K562 (cell line): Measurements from ENCODE around the gene AFF1. TPM values are rescaled to one million over a fixed set of nuclear protein-coding genes. Genes with fewer than 3 reads are reported as not detected.

Experiments used
- ATAC-seq: fragments of 200-7000 bp; cut with Tn5 transposase; 3 replicates; pipeline ENCODE4 v1.9.1; 2020; ENCODE audit warnings: moderate library complexity
- BruUV-seq: library from RNA; stranded (reverse); fragments of 400-500 nt; replicated peaks from 2 replicates; lab custom pipeline; 2021; lab: Mats Ljungman, UMichigan
- CTCF ChIA-PET: fragments of 300-600 bp; formaldehyde crosslinking; extraction: SDS; loops from one replicate; lab custom pipeline; 2021; ENCODE audit warnings: low intra/inter-chr PET ratio; lab: Yijun Ruan, JAX
- POLR2A ChIA-PET: fragments of 300-600, 350-650 bp; sonication (Branson Sonifier 250); formaldehyde crosslinking; extraction: SDS; loops from one replicate; lab custom pipeline; 2021; ENCODE audit warnings: antibody characterized with exemption, inconsistent platforms; lab: Yijun Ruan, JAX
- DNase-seq, 4 experiments: peaks; one replicate each; pipeline versions ENCODE4 v3.0.0 to v3.0.0-alpha.2; 2011 to 2018; ENCODE audit warnings: low spot score in 3 of 4, mixed read lengths in 3 of 4; ENCODE audit errors: extremely low read depth in 1 of 4
- FAIRE-seq: peaks from 2 replicates; lab custom pipeline; 2011; peaks lifted over from hg19 to GRCh38; lab: Jason Lieb, UNC
- H2AFZ ChIP-seq: 2 replicates; pipeline ENCODE4 v1.6.0; 2011; ENCODE audit warnings: low read depth, low read length, control low read depth, inconsistent platforms
- H3K27ac ChIP-seq: fragments of 200-600 bp; 3 replicates; pipeline ENCODE4 v1.8.0; 2011; ENCODE audit warnings: low read depth, mild to moderate bottlenecking, control low read depth, inconsistent platforms, low read length, moderate library complexity, mixed read lengths; ENCODE audit errors: extremely low read depth
- H3K27me3 ChIP-seq, 2 experiments: fragments of 300-600 bp in 1 of 2; 2 replicates in 1 of 2; 3 replicates in 1 of 2; pipeline versions ENCODE4 v1.6.0 to v1.8.0; 2011; ENCODE audit warnings: inconsistent platforms in 2 of 2, low read length in 2 of 2, mild to moderate bottlenecking in 1 of 2, mixed read lengths in 1 of 2, moderate library complexity in 1 of 2; ENCODE audit not compliant: control insufficient read depth in 2 of 2, insufficient read depth in 2 of 2
- H3K36me3 ChIP-seq: fragments of 300-600 bp; 3 replicates; pipeline ENCODE4 v1.8.0; 2011; ENCODE audit warnings: mild to moderate bottlenecking, low read length, inconsistent platforms; ENCODE audit not compliant: control insufficient read depth, insufficient read depth
- H3K4me1 ChIP-seq, 2 experiments: fragments of 200-600 bp in 1 of 2; replicated peaks in 1 of 2; 2 replicates in 1 of 2; 3 replicates in 1 of 2; pipeline versions ENCODE4 v1.5.1 to v1.8.0; 2011; ENCODE audit warnings: inconsistent platforms in 2 of 2, low read length in 2 of 2, mild to moderate bottlenecking in 1 of 2, mixed read lengths in 1 of 2, moderate library complexity in 1 of 2; ENCODE audit not compliant: control insufficient read depth in 2 of 2, insufficient read depth in 2 of 2
- H3K4me2 ChIP-seq: 2 replicates; pipeline ENCODE4 v1.6.1; 2011; ENCODE audit warnings: low read length, control low read depth, inconsistent platforms, mixed read lengths; ENCODE audit not compliant: insufficient read depth
- H3K4me3 ChIP-seq: fragments of 200-600 bp; sonication (generic), shearing (Covaris generic); 2 replicates; pipeline ENCODE4 v1.5.1; 2016; ENCODE audit warnings: control low read depth, inconsistent platforms
- H3K79me2 ChIP-seq: fragments of 200-600 bp; 3 replicates; pipeline ENCODE4 v1.8.0; 2011; ENCODE audit warnings: low read length, inconsistent platforms; ENCODE audit not compliant: control insufficient read depth, insufficient read depth
- H3K9ac ChIP-seq, 2 experiments: 2 replicates each; pipeline versions ENCODE4 v1.6.0 to v1.6.1; 2011; ENCODE audit warnings: low read depth in 2 of 2, low read length in 2 of 2, control low read depth in 1 of 2, inconsistent platforms in 1 of 2, mild to moderate bottlenecking in 1 of 2, mixed read lengths in 1 of 2; ENCODE audit not compliant: insufficient read depth in 1 of 2
- H3K9me1 ChIP-seq: one replicate; pipeline ENCODE4 v1.6.0; 2011; ENCODE audit warnings: inconsistent platforms, mild to moderate bottlenecking, low read length, moderate library complexity; ENCODE audit not compliant: control insufficient read depth, insufficient read depth
- H3K9me3 ChIP-seq: replicated peaks from 2 replicates; pipeline ENCODE4 v1.5.1; 2011; ENCODE audit warnings: low read depth, low read length, inconsistent platforms; ENCODE audit not compliant: control insufficient read depth, insufficient read depth
- H4K20me1 ChIP-seq: replicated peaks from 2 replicates; pipeline ENCODE4 v1.6.1; 2011; ENCODE audit warnings: low read length, inconsistent platforms, mixed read lengths; ENCODE audit not compliant: control insufficient read depth, insufficient read depth
- GTF2E2 ChIP-seq: fragments of 200-800 bp; sonication (Bioruptor generic); IDR thresholded peaks from 2 replicates; pipeline ENCODE4 v1.6.1; 2016; ENCODE audit warnings: missing genetic modification characterization, missing compliant biosample characterization
- GTF2F1 ChIP-seq: IDR thresholded peaks from 2 replicates; pipeline ENCODE4 v1.6.1; 2011; ENCODE audit warnings: low read depth, low read length, improper control_type of control experiment
- MCM2 ChIP-seq: fragments of 450-650 bp; IDR thresholded peaks from 2 replicates; pipeline ENCODE4 v1.6.1; 2017; ENCODE audit warnings: low read depth, mild to moderate bottlenecking
- MEF2A ChIP-seq: IDR thresholded peaks from 2 replicates; pipeline ENCODE4 v1.6.1; 2011; ENCODE audit warnings: low read depth, mild to moderate bottlenecking, low read length, moderate library complexity; ENCODE audit not compliant: control insufficient read depth
- NONO ChIP-seq, 2 experiments: fragments of 200-400 bp in 1 of 2; fragments of 450-650 bp in 1 of 2; formaldehyde crosslinking in 1 of 2; IDR thresholded peaks; 2 replicates each; pipeline ENCODE4 v1.6.1; 2017; ENCODE audit warnings: low read depth in 2 of 2, mild to moderate bottlenecking in 2 of 2, moderate library complexity in 2 of 2, low read length in 1 of 2
- PATZ1 ChIP-seq: fragments of 250-450 bp; sonication (Bioruptor Pico); IDR thresholded peaks from 2 replicates; pipeline ENCODE4 v1.5.0; 2020; ENCODE audit warnings: mild to moderate bottlenecking, borderline replicate concordance
- PHB ChIP-seq: fragments of 250-450 bp; sonication (Bioruptor Pico); IDR thresholded peaks from 2 replicates; pipeline ENCODE4 v1.5.0; 2021
- POLR2AphosphoS5 ChIP-seq: IDR thresholded peaks from 2 replicates; pipeline ENCODE4 v1.6.1; 2011; ENCODE audit warnings: mild to moderate bottlenecking, low read depth, low read length, moderate library complexity; ENCODE audit not compliant: control insufficient read depth, insufficient read depth
- POLR2G ChIP-seq: fragments of 200-400 bp; formaldehyde crosslinking; IDR thresholded peaks from 2 replicates; pipeline ENCODE4 v1.6.1; 2017; ENCODE audit warnings: low read depth, mild to moderate bottlenecking, antibody characterized with exemption, low read length, moderate library complexity
- TCF7L2 ChIP-seq: fragments of 150-350 bp; IDR thresholded peaks from 2 replicates; pipeline ENCODE4 v1.6.1; 2016; ENCODE audit warnings: low read depth, mild to moderate bottlenecking, low read length, moderate library complexity
- TRIM28 ChIP-seq: fragments of 450-650 bp; IDR thresholded peaks from 2 replicates; pipeline ENCODE4 v1.6.1; 2017
- ZBTB17 ChIP-seq: fragments of 450-650 bp; formaldehyde crosslinking; IDR thresholded peaks from 2 replicates; pipeline ENCODE4 v1.4.0; 2020; ENCODE audit warnings: mild to moderate bottlenecking
- ZBTB8A ChIP-seq: fragments of 450-650 bp; IDR thresholded peaks from 2 replicates; pipeline ENCODE4 v1.6.1; 2018; ENCODE audit warnings: mild to moderate bottlenecking, moderate library complexity; ENCODE audit not compliant: partially characterized antibody
- ZNF277 ChIP-seq: fragments of 250-450 bp; sonication (Bioruptor Pico); IDR thresholded peaks from 2 replicates; pipeline ENCODE4 v1.8.0; 2022; ENCODE audit warnings: inconsistent platforms, mild to moderate bottlenecking, moderate library complexity, borderline replicate concordance
- ZNF511 ChIP-seq: sonication (generic); formaldehyde crosslinking; IDR thresholded peaks from 2 replicates; pipeline ENCODE4 v1.8.0; 2022; ENCODE audit warnings: mild to moderate bottlenecking, missing genetic modification reagents
- WGBS: fragments of 100-300 bp; shearing (Covaris generic); methylation state at CpG from one replicate; pipeline ENCODE4 v1.1.6; 2016; ENCODE audit warnings: low coverage, mixed read lengths; ENCODE audit not compliant: insufficient coverage; ENCODE audit errors: missing lambda C conversion rate; 5-methylcytosine and 5-hydroxymethylcytosine counted together
- in situ Hi-C: fragments of 300-500 bp; cut with MboI; formaldehyde crosslinking; loops from 4 replicates; pipeline ENCODE4 v1.15.0; 2018; ENCODE audit warnings: inconsistent platforms, mixed read lengths
- intact Hi-C: fragments of 100-400 bp; cut with micrococcal nuclease; formaldehyde crosslinking; loops from 2 replicates; pipeline ENCODE4 v1.14.2; 2022
- polyA plus RNA-seq, 8 experiments: library from polyadenylated mRNA; depleted of rRNA in 4 of 8; stranded (reverse) in 5 of 8; unstranded in 3 of 8; fragments of >200 nt; fragmentation: Nextera tagmentation in 2 of 8; fragmentation: Illumina TruSeq in 1 of 8; extraction: Ambion mirVana in 2 of 8; extraction: Trizol in 1 of 8; gene quantifications; 2 replicates each; pipeline versions ENCODE4 v1.2.1 to v1.2.3, GENCODE V29; 2011 to 2014; ENCODE audit warnings: inconsistent platforms in 1 of 8, missing spikeins in 1 of 8
- total RNA-seq, 7 experiments: library from RNA; depleted of rRNA in 6 of 7; stranded (reverse); fragments of >200 nt in 6 of 7; fragmentation: Illumina TruSeq in 2 of 7; extraction: Trizol in 2 of 7; gene quantifications; 2 replicates each; pipeline versions ENCODE4 v1.2.1 to v1.2.3, GENCODE V29; 2011 to 2021; ENCODE audit warnings: low replicate concordance in 1 of 7

Gene AFF1
- total and polyA plus RNA-seq, 9 of the 15 experiments (the other 6 are each of a cell fraction or from before 2014, with no cell fraction given), result 4.1 to 47.5 (median 17.2) TPM

GRCh38 chr4:87188048-87188447 is 253.2 kb downstream of the AFF1 start:
- Histone ChIP-seq H3K4me2 (no peak overlapping the region), H3K36me3 (0 out of 3 replicates have a peak, but pooled peaks cover 3% of the 10 kb centered on the region), H3K4me1 (no peaks in the 10 kb centered on the region; a peak in 2 of 5 replicates), H3K9ac (no peak overlapping the region), H2AFZ (no peak overlapping the region), H3K9me3 (no peaks in the 10 kb centered on the region), H3K27ac (no peak overlapping the region), H3K4me3 (no peak overlapping the region), H3K27me3 (no peaks in the 10 kb centered on the region), H4K20me1 (no peaks in the 10 kb centered on the region), H3K9me1 (no peaks in the 10 kb centered on the region), H3K79me2 (0 out of 3 replicates have a peak, but pooled peaks cover 7% of the 10 kb centered on the region)
- in situ Hi-C loops, result no loop called here
- ChIA-PET POLR2A (no interaction called here), CTCF (no interaction called here)
- no TSS peak for BruUV-seq
- FAIRE-seq (no peak), ATAC-seq (no peak), DNase-seq (no peak)
- 89% methylated on average over 2 of the region's 2 CpGs for WGBS
- intact Hi-C loops, result no loop called here
- TF ChIP-seq GTF2E2 (tag) (no peak), PATZ1 (CRISPR knock-in tag) (no peak), MCM2 (no peak), ZNF277 (CRISPR knock-in tag) (no peak), MEF2A (no peak), TRIM28 (no peak), ZBTB17 (CRISPR knock-in tag) (no peak), ZBTB8A (no peak), ZNF511 (CRISPR knock-in tag) (no peak), POLR2AphosphoS5 (no peak), TCF7L2 (no peak), POLR2G (no peak), PHB (no peak), NONO (IDR thresholded peaks at IDR 0.05; ENCODE audit: low read depth in 2 of 2, low read length in 1 of 2) (no peak), GTF2F1 (no peak)
